Umbilical cord (tissue), 2 donors: ENCODE measurements around the gene RELN. TPM values are rescaled to one million over a fixed set of nuclear protein-coding genes. Genes with fewer than 3 reads are reported as not detected.
"Not testable (repeated sequence)": the region's sequence is repeated elsewhere in the genome, so short reads cannot be mapped to it uniquely, and the experiment has no call there.

Source experiments
- DNase-seq: peaks from one replicate; pipeline ENCODE4 v3.0.0-alpha.2; 2015; ENCODE audit warnings: low spot score
- total RNA-seq: library from RNA; depleted of rRNA; stranded (reverse); fragments of >200 nt; gene quantifications from one replicate; pipeline ENCODE4 v1.2.3, GENCODE V29; 2014; ENCODE audit warnings: low replicate concordance; ENCODE audit not compliant: insufficient read depth

Gene RELN
- total RNA-seq, 1 donor from 2014 or later, result 1.2 TPM

- DNase-seq, result no peak
Measured at GRCh38 chr7:103504505-103505135, 484.8 kb downstream of the RELN start.

DNA sequence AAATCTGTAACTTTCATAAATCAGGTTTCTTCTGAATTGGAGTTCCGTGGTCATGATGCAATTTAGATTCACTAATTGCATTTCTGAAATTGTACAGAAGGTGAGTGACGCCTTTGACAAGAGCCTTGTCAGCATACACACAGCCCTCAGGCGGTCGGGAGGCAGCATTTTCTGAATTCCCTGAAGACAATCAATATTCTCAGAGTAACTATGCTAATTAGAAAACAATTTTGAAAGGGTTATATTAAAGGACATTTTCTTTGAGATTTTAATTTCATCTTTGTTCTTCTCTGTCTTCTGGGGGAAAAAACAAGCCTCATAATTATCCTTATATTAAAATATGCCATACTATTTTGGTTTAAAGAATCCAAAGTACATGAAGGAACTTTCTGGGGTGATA is 488.3 kb downstream of the RELN start:
- no peak for DNase-seq

DNA sequence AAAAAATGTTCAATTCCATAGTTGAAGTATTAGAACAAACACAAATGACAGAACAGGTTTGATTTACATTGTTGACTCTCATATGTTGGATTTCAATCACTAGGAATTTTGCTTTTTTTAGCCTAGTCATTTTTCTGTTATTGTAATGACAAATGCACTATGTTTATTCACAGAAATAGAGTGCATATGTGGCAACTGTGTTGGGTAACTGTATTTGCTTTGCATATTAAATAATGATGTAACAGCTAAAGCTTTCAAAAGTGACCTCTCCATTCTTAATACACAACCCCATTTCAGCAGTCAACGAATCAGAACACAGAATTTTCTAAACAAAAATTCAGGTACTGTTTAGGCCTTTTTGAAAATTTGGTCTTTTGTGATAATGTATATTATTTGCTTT is 489.5 kb downstream of the RELN start:
- DNase-seq, result peak; percentile 7

GRCh38 chr7:103487419-103487818 is 502.0 kb downstream of the RELN start:
- DNase-seq, result no peak

DNA sequence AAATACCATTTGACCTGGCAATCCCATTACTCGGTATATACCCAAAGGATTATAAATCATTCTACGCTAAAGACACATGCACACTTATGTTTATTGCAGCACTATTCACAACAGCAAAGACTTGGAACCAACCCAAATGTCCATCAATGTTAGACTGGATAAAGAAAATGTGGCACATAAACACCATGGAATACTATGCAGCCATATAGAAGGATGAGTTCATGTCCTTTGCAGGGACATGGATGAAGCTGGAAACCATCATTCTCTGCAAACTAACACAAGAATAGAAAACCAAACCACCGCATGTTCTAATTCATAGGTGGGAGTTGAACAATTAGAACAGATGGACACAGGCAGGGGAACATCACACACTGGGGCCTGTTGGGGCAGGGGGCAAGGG is 502.6 kb downstream of the RELN start:
- DNase-seq, result not testable (repeated sequence)

- DNase-seq, result peak; percentile 11
Measured at GRCh38 chr7:103480771-103481170, 508.7 kb downstream of the RELN start.

- DNase-seq, result peak; percentile 19
Measured at GRCh38 chr7:103474956-103475355, 514.5 kb downstream of the RELN start.

- no peak for DNase-seq
Measured at GRCh38 chr7:103469095-103469948, 520.1 kb downstream of the RELN start.

DNA sequence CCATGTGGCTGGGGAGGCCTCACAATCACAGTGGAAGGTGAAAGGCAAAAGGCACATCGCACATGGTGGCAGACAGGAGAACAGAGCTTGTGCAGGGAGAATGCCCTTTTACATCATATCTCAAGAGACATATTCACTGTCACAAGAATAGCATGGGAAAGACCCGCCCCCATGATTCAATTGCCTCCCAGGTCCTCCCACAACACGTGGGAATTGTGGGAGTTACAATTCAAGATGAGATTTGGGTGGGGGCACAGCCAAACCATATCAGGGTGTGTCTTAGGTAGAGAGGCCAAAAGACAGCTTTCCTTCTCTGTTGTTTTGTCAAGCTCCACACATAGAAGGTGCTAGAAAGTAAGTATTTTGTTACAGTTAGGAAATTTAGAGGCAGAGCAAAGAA is 522.6 kb downstream of the RELN start:
- no peak for DNase-seq

DNA sequence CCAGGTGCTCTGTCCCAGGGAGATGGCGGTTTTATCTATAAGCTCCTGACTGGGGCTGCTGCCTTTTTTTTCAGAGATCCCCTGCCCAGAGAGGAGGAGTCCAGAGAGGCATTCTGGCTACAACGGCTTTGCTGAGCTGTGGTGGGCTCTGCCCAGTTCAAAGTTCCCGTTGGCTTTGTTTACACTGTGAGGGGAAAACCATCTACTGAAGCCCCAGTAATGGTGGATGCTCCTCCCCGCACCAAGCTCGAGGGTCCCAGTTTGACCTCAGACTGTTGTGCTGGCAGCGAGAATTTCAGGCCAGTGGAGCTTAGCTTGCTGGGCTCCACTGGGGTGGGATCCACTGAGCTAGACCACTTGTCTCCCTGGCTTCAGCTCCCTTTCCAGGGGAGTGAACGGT is 527.1 kb downstream of the RELN start:
- DNase-seq, result no peak

DNA sequence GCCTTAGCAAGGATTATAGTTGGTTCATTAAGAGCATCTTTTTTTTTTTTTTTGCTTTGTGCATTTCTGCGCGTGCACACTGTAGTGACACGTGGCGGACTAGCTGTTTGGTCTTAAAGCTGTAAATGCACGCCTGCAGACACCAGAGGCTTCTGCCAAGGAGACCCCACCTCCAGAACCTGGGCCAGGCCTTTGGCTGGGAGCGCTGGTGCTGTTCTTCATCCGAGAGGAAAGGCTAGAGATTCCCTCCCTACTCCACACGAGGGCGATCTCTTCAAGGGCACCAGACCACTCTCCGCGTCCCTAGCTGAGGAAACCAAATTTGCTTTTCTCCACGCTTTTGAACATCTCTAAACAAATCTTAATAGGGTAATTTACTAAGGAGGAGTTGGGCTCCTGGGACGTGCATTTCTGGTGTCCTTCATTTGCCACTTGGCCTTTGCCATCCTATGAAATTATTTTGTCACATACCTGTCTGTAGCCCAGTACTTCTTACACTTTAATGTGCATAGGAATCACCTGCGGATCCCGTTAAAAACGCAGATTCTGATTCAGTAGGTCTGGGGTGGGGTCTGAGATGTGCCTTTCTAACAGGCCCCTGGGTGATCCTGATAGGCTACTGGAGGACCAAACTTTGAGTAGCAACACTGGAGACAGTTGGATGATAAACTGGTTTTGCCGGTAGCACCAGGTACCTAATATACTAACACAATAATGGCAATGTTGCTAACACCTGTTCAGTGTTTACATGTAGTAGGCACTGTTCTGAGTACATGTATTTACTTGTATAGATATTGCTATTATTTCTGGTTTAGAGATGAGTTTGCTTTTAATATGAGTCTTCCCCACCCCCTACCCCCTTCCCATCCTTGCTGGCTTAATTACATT is 542.1 kb downstream of the RELN start:
- peak; percentile 60 for DNase-seq

DNA sequence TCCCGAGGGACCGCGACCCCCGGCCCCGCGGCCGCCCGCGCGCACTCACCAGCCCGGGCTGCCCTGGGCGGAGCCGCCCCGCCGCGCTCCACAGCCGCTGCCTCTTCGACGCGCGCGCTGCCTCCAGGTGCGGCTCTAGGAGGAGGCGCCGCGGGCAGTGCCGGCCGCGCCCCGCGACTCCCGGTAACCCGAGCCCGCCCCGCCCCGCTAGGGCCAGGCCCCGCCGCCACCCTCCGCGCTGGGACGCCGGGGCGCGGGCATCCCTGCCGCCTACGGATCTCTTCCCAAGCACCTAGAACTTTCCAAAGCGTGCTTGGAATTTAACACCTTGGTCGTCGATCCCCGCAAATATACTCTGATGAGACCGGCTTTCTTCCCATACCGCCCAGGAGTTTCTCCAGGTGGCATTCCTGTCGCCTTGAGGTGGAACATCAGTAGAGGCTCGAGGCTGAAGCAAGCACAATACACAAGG is 543.4 kb downstream of the RELN start, which contains the start of gene SLC26A5:
Gene SLC26A5 (minus strand): TSS at position 159 of the 472 bp plus-strand sequence. CDS start 24,693 bp downstream, outside the sequence.
- DNase-seq, result no peak

GRCh38 chr7:103445228-103446048 is 544.0 kb downstream of the RELN start:
- no peak for DNase-seq

GRCh38 chr7:103439661-103440060 is 549.8 kb downstream of the RELN start:
- no peak for DNase-seq

- no peak for DNase-seq
Measured at GRCh38 chr7:103437623-103438022, 551.8 kb downstream of the RELN start.

- DNase-seq, result no peak
Measured at GRCh38 chr7:103432712-103433111, 556.7 kb downstream of the RELN start.

DNA sequence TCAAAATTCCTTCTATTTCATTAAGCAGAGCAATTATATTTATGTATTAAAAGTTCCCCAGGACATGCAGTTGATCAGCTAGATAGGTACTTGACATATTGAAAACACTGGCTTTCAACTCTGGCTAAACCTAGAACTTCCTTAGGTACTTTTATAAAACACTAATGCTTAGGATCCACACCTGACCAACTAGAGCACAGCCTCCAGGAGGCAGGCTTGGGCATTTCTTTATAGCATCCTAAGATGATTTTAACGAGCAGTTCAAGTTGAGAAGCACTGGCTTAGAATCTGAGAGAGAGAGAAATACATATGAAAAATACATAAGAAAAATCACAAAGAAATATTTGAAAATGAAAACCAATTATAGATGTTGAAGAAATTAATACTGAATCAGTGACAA is 564.3 kb downstream of the RELN start:
- DNase-seq, result no peak

GRCh38 chr7:103423467-103424179 is 565.8 kb downstream of the RELN start:
- DNase-seq, result no peak
